NCI-H526 treated with DMSO at 0.1 percent for 48 hours (cell line): Measurements from ENCODE around the gene VOPP1.

Source experiments
- DNase-seq: peaks from one replicate; lab custom pipeline; 2025; lab: John Stamatoyannopoulos, UW

The VOPP1 gene

DNA sequence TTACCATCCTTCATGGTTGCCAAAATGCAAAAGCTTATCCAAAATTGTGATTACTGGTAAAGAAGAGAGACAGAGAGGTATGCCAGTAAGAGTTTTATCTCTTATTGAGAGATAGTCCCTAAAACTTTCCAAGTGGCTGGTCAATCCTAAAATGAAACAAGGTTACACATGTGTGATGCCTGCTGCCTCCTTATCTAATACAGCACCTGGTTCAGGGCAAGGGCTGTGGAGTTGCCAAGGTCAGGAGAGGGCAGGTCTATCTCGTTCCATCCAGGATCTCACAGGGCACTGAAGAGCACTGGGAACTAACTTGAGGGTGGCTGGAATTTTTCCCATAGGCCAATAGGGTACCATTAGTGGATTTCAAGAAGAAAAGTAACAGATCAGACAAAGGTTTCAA lies 18.3 kb downstream of the VOPP1 start:
- no peak for DNase-seq

DNA sequence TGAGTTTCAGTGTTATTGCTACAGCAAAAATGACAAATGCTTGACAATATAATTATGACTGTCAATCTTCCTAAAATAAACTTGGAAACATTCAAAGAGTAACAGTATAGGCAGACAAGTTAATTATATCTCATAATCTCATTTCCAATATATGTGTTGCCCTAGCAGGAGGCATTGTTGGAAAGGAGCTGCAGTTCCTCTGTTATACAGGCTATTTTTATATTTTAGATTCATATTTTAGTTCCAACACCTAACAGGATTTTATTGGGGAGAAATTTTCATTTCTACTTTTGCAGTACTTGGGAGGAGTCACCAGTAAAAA lies 19.3 kb downstream of the VOPP1 start:
- no peak for DNase-seq

DNA sequence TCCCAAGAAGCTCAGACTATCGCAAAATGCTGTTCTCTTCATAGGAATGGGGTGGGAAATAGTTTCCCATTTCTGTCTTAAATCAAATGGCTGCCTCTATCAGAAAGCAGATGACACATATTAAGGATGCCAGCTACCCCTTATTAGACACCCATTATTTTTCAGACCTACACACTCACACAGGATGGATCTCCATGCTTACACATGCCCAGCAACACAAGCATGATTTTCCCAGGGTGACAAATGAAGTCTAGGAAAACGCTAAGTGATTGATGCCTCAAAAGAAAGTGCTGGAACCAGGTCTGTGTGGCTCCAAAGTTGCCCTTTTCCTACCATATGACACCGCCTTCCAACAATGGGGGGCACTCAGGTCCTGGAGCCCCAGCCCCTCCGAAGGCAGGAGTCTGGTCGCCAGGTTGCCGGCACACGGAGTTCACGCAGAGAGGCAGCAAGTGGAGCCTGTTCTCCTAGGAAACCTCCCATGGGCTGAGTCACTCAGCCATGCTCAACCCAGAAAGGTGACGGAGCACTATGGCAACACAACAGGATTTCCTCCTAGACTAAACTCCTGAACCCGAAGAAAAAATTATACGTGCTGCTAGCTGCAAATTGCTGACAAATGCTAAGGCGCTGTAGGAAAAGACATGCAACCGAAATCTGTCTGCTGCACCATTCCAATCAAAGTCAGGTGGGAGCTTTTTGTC lies 19.8 kb downstream of the VOPP1 start:
- no peak for DNase-seq

DNA sequence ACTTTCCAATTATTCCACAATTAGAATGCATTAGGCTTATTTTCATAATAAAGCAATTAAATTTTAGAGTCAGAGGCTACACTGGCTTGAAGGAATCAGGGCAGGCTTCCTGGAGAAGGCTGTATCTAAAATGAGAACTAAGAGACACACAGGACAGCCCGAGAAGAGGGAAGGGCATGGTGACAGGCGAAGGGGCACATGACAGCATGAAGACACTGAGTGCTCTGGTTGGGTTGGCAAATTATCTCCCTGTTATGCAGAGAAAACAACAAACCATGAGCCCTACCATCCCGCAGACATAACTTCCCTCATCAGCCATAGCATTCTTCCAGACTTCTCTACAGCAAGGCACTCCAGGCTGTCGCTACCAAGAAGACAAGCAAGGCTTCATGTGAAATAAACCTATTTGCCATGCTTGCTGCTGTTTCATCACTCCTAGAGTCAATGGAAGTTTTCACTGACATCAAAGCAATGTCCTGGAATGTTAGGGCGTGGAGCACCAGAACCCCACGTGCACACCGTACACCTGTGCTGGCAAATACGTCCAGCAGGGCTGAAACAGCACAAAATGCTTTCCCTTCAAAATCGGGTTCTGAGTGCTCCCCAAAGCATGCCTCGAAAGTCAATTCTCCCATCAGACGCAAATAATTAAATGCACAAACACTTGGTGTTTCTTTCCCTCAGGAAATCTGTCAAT lies 21.3 kb downstream of the VOPP1 start:
- DNase-seq, result no peak

DNA sequence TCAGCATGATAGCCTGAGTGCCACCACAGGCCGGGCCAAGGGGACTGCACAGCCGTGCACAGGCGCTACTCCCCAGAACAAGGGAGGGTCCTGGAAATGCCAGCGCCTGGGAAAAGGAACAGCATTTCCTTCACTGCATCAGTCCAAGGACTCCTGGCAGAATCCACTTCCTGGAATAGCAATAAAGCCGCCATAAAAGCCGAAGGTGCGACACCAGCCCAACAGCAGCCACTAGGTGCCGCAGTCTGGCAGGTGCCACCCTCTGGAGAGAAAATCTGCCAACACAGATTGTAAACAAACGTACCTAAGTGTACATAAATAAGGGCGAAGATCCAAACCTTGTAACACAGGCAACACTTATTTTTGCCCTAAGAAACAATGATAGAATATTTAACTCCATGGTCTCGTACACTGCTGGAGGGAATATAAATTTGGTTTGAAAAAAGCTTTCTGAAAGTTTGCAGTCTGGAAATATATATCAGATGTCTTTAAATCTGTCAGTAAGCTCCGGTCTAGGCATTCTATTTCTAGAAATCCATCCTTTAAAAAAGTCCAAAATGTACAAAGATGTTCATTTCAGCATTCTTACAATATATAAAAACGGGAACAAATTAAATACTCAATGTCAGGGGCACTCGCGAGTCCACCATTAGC lies 22.2 kb downstream of the VOPP1 start:
- DNase-seq, result no peak

DNA sequence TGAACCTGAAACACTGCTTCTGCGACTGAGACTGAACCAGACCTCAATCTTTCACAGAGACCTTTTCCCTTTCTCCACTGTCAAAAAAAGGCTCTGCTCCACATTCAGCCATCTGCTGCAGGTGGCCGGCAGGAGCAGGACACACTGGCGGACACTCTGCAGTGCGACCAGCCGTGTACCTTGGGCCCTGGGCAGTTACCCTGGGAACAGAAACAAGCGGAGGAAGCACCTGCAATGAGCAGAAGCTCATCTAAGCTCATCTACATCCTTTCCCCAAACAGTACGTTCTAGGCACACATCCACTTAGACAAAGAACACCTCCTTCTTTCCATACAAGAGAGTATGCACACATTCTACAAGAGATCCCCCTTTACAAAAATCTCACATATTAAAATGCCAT lies 22.8 kb downstream of the VOPP1 start:
- DNase-seq, result no peak

DNA sequence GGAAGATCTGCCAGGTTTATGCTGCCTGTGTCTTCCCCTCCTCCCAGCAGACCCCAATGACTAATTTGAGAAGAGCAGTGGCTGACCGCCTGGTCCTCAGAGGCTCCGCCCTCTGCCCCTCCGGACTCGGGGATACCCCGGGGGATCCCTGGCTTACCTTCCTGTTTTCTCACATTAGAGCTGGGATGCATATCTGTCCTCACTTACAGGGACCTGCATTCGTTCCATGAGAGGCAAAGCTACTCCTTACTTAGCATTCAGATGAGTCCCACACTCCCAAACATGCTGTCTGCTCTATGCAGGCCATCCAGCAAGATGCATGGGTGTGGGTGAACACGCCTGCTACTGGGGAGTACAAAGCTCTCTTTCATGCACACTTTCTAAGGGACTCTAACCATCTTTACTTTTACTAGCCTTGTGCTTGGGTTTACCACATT lies 24.0 kb downstream of the VOPP1 start:
- DNase-seq, result no peak

DNA sequence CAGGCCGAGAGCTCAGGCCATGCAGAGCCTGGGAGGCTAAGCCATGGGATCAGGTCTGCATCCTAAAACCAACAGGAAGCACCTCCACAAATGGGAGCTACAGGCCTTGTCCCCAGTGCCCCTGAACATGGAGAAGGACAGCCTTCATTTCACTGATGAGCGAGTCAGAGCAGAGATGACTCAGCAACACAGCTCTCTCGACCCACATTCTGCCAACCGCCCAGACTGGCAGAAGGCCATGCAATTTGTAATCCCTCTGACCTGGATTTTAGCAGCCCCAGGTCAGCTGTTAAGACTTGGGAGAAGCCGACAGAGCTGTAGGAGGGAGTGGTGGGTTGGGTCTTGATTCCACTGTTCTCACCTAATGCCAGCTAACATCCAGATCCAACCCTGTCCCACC lies 25.5 kb downstream of the VOPP1 start:
- no peak for DNase-seq

DNA sequence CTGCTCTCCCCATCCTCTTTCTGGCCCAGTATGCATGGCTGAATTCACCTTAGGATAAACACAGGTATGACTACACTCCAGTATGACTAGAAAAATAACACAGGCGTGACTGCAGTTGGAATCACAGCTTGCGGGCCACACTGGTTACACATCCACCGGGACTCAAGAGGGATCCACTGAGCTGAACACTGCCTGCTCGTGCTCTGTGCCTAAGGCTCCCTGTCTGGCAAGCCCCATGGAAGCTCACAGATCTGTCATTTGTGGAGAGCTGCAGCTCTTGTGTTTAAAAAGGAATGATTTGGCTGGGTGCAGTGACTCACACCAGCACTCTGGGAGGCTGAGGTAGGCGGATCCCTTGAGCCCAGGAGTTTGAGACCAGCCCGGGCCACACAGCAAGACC lies 26.8 kb downstream of the VOPP1 start:
- DNase-seq, result no peak

DNA sequence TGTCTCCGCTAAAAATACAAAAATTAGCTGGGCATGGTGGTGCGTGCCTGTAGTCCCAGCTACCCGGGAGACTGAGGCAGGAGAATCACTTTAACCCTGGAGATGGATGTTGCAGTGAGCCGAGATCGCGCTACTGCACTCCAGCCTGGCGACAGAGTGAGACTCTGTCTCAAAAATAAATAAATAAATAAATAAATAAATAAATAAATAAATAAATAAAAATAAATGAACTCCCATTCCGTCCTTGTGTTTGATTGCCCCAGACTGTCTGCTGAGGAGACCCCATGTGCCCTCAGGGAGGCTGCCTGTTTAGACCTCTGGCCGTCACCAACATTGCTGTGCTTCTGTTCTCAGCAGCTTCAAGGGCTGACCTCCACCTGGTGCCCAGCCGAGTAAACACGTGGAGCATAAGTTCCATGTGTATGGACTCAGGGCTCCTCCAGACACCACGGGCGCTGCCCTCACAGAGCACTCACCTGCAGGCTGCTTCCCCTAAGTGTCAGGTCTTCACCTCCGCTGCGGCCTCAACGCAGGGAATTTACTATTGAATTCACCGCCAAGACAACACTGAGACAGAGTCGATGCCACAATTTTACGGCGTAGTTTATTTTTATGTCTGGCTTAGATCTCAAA lies 32.0 kb downstream of the VOPP1 start:
- no peak for DNase-seq

DNA sequence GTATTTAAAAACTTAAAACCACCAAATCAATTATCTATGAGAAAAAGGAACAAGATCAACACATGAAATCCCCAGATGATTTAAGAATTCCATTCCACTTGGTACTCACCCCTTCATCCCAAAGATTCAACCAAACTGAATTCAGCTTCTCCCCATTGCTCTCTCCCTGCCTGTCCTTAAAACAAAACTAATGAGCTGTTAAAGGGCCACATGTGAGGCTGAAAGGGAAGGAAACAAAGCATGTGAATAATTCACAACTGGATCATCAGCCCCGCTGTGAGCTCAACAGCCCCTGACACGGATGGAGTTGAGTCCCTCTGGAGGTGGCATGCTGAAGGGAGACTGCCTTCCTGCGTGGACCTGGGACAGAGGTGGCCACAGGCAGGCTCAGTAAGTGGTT lies 32.9 kb downstream of the VOPP1 start:
- DNase-seq, result no peak

DNA sequence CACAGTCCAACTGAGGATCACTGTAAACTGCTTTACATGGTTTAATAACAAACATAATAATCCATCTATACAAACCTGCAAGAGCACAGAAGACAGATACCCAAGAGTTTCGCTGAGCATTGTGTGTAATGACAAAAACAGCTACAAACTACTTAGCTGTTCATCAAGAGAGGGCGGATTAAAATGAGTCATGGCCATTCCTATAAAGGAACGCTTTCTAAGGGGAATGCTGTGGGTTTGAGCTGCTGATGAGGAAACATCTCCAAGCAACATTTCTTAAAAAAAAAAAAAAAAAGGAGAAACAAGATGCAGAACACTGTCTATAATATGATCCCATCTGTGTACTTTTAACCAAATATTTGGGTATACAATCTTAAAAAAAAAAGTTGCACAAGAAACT lies 33.8 kb downstream of the VOPP1 start:
- DNase-seq, result no peak

DNA sequence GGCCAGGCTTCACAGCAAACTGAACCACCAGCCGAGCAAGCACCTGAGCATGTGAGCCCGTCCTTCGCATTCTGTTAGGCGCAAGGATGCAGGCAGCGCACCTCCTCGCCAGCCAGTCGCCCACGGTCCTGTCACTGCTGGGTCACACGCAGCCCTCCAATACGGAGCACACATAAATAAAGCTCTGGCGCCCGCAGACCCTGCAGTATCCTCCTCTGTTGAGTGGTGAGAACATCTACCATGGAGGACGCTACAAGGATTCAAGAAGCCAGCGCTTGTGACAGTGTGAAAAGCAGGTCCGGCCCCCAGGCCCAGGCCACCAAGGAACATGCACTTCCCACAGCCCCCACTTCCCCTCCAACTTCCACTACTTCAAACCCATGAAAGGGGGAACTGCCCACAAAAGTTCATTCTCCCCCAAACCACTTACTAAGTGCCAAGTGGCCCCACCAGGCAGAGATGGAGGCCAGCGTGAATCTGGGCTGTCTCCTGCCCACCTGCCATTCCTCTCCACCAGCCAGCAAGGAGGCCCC lies 34.8 kb downstream of the VOPP1 start:
- no peak for DNase-seq

DNA sequence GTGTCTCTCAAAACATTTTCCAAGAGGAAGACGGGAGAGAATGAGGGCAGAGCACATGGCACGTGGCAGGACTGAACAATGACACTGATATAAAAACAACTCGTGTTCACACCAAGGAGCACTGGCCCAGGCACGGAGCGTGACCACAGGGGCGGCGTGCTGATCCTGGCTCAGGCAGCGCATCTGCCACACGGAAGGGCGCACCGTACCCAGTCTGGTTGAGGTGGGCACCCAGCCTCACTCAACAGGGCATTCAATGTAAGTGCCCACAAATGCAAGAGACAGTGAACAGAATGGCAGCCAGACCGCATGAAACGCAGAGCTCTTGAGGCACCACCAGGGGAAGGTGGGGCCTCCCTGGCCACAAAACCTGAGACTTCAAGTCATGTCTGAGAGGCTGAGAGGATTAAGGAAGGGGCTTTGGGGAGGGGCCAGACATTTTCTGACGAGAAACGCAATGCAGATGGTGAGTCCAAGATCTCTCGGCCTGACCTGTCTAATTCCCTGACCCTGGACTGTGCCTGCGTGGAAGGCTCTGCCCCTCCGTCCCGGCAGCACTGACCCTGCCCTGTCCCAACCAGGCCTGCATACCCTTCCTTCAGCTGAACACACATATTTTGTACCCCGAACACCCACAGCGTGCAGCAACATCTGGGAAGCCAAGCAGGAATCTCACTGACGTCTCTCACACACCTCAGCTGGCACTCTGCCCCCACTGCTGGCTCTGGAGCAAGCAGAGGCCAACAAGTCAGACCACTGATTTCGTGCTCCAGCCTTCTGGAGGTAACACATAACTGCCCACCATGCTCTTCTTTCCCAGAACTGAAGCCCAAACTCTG lies 35.5 kb downstream of the VOPP1 start:
- DNase-seq, result no peak

DNA sequence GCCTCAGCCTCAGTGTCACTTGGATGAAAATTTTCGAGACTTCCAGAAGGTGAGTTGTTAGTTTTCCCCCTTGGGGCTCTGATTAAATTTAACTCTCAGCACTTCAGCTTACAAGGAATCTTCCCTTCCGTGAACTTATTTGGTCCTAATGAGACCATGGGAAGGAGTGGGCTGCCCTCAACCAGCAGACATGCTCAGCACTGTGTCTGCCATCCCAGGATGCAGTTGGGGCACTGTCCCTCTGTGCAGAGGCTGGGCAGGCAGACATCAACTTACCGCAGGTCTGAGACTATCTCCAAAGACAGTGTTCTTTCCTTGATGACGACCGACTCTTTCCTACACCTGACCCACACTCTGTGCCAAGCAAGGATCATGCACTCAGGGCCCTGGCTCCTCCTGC lies 36.7 kb downstream of the VOPP1 start:
- DNase-seq, result no peak

DNA sequence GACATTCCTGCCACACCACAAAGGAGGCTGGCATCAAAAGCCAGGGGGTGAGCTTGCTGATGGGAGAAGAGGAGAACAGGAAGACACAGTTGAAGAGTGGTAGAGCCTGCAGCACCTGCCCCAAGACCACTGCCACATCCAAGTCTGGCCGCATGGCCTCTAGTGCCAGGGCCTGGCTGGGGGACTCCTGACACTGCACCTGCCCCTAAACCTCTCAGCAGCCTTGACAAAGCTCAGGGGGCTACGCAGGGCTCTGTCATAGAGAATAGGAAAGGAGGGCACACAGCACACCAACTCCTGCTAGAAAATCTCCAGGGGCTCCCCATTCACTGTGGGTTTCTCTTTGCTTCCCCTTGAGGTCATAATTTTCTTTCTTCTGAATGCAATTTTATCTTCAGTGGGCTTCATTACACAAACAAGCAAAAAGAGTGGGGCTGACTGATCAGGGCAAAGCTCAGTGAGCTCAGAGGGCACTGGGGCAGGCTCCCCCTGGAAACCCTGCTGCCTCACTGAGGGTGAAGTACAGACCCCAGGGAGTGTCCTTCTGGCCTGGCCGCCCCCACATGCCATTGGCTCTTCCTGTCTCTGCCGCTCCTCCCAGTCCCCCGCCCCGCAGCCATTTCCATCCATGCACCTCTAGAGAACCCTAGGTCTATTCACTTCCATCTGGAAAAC lies 37.2 kb downstream of the VOPP1 start:
- DNase-seq, result no peak

DNA sequence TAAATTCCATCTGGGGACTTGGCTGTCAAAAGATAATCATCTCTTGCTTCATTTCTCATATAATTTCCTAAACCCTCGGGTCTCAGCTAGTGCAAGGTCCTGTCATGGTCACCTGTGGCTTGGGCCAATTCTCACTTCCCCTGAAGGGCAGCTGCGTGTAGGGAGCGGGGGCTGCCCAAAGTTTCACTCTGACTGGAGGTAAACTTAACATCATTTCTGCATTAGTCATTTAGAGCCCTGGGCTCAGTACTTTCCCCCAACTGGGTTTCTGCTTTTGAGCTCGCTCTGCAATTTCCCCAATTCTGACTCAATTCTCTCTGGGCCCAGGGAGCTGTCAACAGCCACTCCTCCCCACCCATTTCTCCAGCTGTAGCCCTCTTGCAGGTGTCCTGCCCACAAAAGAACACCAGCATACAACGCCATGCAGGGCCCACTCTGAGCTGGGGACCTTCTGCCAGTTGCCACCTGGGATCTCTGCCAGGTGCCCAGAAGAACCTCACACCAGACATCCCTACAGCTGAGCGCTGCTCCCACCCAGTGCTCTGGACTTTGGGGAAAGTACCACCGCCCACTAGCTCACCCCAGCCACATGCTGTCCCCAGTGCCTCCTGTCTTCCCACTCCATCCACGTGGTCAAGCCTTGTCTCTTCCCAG lies 37.9 kb downstream of the VOPP1 start:
- no peak for DNase-seq

DNA sequence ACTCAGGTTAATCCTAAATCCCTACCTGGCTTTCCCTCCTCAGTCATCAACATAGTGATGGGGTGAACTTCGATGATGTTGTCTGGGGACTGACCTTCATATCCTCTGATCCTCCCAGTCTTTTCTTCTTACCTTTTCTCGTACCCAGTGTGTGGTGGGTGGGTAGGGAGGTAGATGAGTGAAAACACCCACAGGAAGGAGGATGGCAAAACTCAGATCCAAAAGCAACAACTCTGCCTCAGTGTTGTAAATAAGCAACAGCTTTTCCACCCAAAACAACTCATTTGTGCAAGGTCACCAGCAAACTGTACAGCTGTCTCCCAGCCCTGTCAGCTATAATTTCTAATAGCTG lies 38.6 kb downstream of the VOPP1 start:
- no peak for DNase-seq

DNA sequence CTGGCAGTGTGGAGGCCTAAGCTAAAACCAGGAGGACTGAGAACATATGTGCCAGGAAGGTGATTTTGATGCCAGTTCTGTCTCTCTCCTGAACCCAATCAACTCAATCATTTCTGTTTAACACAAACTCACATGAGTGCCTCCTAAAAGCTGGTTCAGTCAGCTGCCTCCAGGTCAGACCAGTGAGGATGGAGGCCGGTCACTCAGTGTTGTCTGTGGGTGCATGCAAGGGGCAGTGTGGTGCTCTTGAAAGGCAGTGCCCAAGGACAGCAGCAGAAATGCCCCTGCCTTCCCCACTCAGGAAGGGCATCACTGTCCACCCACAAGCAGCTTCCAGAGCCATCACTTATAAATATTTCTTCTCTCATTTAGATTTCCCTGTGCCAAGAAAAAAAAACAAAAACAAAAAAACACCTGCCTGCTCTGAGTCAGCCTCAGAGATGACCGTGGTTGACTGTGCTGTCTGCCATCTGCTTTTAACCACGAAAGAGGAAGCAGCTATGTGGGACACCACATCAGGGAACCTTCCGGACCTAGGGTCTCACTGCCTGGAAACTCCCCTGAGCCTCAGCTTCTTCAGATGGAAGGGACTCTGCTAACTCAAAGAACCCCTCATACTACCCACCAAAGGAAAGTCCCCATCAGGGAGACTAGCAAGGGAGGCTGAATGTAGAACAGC lies 39.1 kb downstream of the VOPP1 start:
- DNase-seq, result no peak

DNA sequence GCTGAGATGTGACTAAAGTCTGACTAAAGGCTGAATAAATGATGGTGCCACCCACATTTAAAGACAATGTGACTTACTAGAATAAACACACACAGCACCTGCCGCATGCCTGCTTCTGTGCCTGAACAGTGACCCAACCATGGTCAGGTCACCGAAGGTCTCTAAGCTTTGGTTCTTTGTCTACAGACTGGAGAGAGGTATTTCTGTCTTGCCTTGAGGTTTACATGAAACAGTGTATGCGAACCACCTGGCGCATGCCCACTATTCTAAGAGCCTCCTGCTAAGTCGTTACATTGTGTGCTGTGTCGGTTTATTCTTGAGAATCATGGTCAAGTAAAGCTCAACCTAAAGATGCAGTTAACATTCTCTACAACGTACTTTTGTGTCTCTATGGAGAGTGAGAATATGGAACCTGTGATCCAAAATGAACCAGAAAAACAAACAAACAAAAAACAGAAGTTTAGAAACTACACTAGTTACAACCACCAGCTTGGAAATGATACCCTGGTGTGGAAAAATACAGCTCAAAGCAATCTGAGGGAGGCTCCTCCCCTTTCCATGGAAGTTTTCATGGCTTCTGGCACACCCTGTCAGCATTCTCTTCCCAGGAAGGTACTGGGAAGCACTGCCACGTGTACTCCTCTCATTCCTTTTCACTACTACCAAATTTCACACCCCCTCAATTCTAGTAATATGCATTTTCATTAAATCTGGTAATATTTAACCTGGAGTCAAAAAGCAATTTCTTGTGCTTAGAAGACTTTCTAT lies 40.0 kb downstream of the VOPP1 start:
- DNase-seq, result no peak
